H9 (cell line): ENCODE data around the gene TUG1. TPM values are rescaled to one million over a fixed set of nuclear protein-coding genes. Genes with fewer than 3 reads are reported as not detected.

ENCODE experiments used
- DNase-seq: peaks from one replicate; pipeline ENCODE4 v3.0.0-alpha.2; 2017
- H2AFZ ChIP-seq: one replicate; pipeline ENCODE4 v1.6.1; 2013; ENCODE audit warnings: mild to moderate bottlenecking, low read length, control low read depth, moderate library complexity
- H2AK5ac ChIP-seq: 2 replicates; pipeline ENCODE4 v1.6.1; 2013; ENCODE audit warnings: low read length, control low read depth, mixed read lengths; ENCODE audit not compliant: insufficient read length
- H2BK120ac ChIP-seq: one replicate; pipeline ENCODE4 v1.6.1; 2013; ENCODE audit warnings: low read depth, mild to moderate bottlenecking, low read length, control low read depth, inconsistent platforms; ENCODE audit not compliant: poor library complexity, severe bottlenecking
- H2BK12ac ChIP-seq: 2 replicates; pipeline ENCODE4 v1.6.1; 2013; ENCODE audit warnings: low read length, control low read depth, mixed read lengths, low read depth; ENCODE audit not compliant: insufficient read length
- H2BK15ac ChIP-seq: 2 replicates; pipeline ENCODE4 v1.6.1; 2013; ENCODE audit warnings: low read depth, low read length, control low read depth
- H2BK20ac ChIP-seq: one replicate; pipeline ENCODE4 v1.6.1; 2013; ENCODE audit warnings: low read depth, mild to moderate bottlenecking, low read length, control low read depth, inconsistent platforms; ENCODE audit not compliant: poor library complexity, severe bottlenecking
- H2BK5ac ChIP-seq: 2 replicates; pipeline ENCODE4 v1.6.1; 2013; ENCODE audit warnings: low read length, control low read depth, mixed read lengths; ENCODE audit not compliant: insufficient read length
- H3K14ac ChIP-seq: 2 replicates; pipeline ENCODE4 v1.6.1; 2013; ENCODE audit warnings: low read length, control low read depth; ENCODE audit not compliant: insufficient read depth
- H3K18ac ChIP-seq: 2 replicates; pipeline ENCODE4 v1.6.1; 2013; ENCODE audit warnings: low read depth, mild to moderate bottlenecking, mixed read lengths, low read length, control low read depth; ENCODE audit not compliant: insufficient read length
- H3K23ac ChIP-seq: 2 replicates; pipeline ENCODE4 v1.6.1; 2013; ENCODE audit warnings: low read length, control low read depth, mixed read lengths, low read depth; ENCODE audit not compliant: insufficient read length
- H3K23me2 ChIP-seq: 2 replicates; pipeline ENCODE4 v1.6.1; 2013; ENCODE audit warnings: low read depth, mild to moderate bottlenecking, mixed read lengths, low read length, control low read depth; ENCODE audit not compliant: insufficient read length, poor library complexity, severe bottlenecking
- H3K27ac ChIP-seq: 2 replicates; pipeline ENCODE4 v1.5.1; 2013; ENCODE audit warnings: low read length, control low read depth, mixed read lengths, low read depth; ENCODE audit not compliant: insufficient read length
- H3K27me3 ChIP-seq: 2 replicates; pipeline ENCODE4 v1.6.1; 2013; ENCODE audit warnings: low read length, control low read depth, inconsistent platforms; ENCODE audit not compliant: insufficient read depth
- H3K4ac ChIP-seq: 2 replicates; pipeline ENCODE4 v1.6.1; 2013; ENCODE audit warnings: low read depth, mild to moderate bottlenecking, control low read depth, inconsistent platforms, low read length, moderate library complexity
- H3K4me1 ChIP-seq: 2 replicates; pipeline ENCODE4 v1.6.1; 2013; ENCODE audit warnings: low read length, control low read depth, inconsistent platforms; ENCODE audit not compliant: insufficient read depth
- H3K4me2 ChIP-seq: 2 replicates; pipeline ENCODE4 v1.6.1; 2013; ENCODE audit warnings: low read length, control low read depth, mixed read lengths; ENCODE audit not compliant: insufficient read length, insufficient read depth
- H3K56ac ChIP-seq: 2 replicates; pipeline ENCODE4 v1.6.1; 2013; ENCODE audit warnings: low read depth, mild to moderate bottlenecking, mixed read lengths, low read length, control low read depth; ENCODE audit not compliant: insufficient read length
- H3K79me1 ChIP-seq: 2 replicates; pipeline ENCODE4 v1.6.1; 2013; ENCODE audit warnings: low read depth, mild to moderate bottlenecking, moderate library complexity, low read length, control low read depth, inconsistent platforms; ENCODE audit not compliant: insufficient read depth, poor library complexity, severe bottlenecking
- H3K79me2 ChIP-seq: 2 replicates; pipeline ENCODE4 v1.6.1; 2013; ENCODE audit warnings: low read length, control low read depth, inconsistent platforms; ENCODE audit not compliant: insufficient read depth
- H3K9ac ChIP-seq: 2 replicates; pipeline ENCODE4 v1.6.1; 2013; ENCODE audit warnings: low read length, control low read depth, mixed read lengths; ENCODE audit not compliant: insufficient read length; ENCODE audit errors: extremely low read depth
- H3K9me3 ChIP-seq: one replicate; pipeline ENCODE4 v1.6.1; 2013; ENCODE audit warnings: low read depth, low read length, inconsistent platforms; ENCODE audit not compliant: control insufficient read depth
- H3T11ph ChIP-seq: one replicate; pipeline ENCODE4 v1.6.1; 2013; ENCODE audit warnings: mild to moderate bottlenecking, low read length, control low read depth, inconsistent platforms
- H4K20me1 ChIP-seq: one replicate; pipeline ENCODE4 v1.6.1; 2013; ENCODE audit not compliant: control insufficient read depth, insufficient read length, insufficient read depth
- H4K5ac ChIP-seq: 2 replicates; pipeline ENCODE4 v1.6.1; 2013; ENCODE audit warnings: low read depth, mild to moderate bottlenecking, mixed read lengths, low read length, control low read depth; ENCODE audit not compliant: insufficient read length
- H4K8ac ChIP-seq: replicated peaks from 2 replicates; pipeline ENCODE4 v1.6.1; 2013; ENCODE audit warnings: low read length, control low read depth, mixed read lengths, low read depth; ENCODE audit not compliant: insufficient read length
- H4K91ac ChIP-seq: 2 replicates; pipeline ENCODE4 v1.6.1; 2013; ENCODE audit warnings: low read depth, mild to moderate bottlenecking, moderate library complexity, mixed read lengths, low read length, control low read depth; ENCODE audit not compliant: insufficient read length
- H3K27ac Mint-ChIP-seq, 3 experiments: 2 replicates in 2 of 3; 3 replicates in 1 of 3; pipeline ENCODE4 v1.8.0; 2020 to 2021; ENCODE audit warnings: mixed read lengths in 3 of 3, mild to moderate bottlenecking in 1 of 3, moderate library complexity in 1 of 3
- H3K27me3 Mint-ChIP-seq: 2 replicates; pipeline ENCODE4 v1.8.0; 2021; ENCODE audit warnings: low read depth, mild to moderate bottlenecking, moderate library complexity, mixed read lengths
- H3K36me3 Mint-ChIP-seq, 3 experiments: 2 replicates in 2 of 3; 3 replicates in 1 of 3; pipeline ENCODE4 v1.8.0; 2020 to 2021; ENCODE audit warnings: low read depth in 3 of 3, mixed read lengths in 3 of 3; ENCODE audit not compliant: insufficient read depth in 1 of 3
- H3K4me1 Mint-ChIP-seq, 2 experiments: 2 replicates each; pipeline ENCODE4 v1.8.0; 2020; ENCODE audit warnings: mixed read lengths in 2 of 2
- H3K4me3 Mint-ChIP-seq, 2 experiments: 2 replicates in 1 of 2; 3 replicates in 1 of 2; pipeline ENCODE4 v1.8.0; 2020 to 2021; ENCODE audit warnings: mild to moderate bottlenecking in 2 of 2, mixed read lengths in 2 of 2, moderate library complexity in 1 of 2
- H3K9me3 Mint-ChIP-seq, 2 experiments: 2 replicates in 1 of 2; 3 replicates in 1 of 2; pipeline ENCODE4 v1.8.0; 2020; ENCODE audit warnings: mild to moderate bottlenecking in 2 of 2, mixed read lengths in 2 of 2, moderate library complexity in 1 of 2
- CTCF ChIP-seq: fragments of 200-600 bp; sonication (generic); conservative IDR thresholded peaks from 3 replicates; pipeline ENCODE4 v1.8.0; 2021; ENCODE audit warnings: antibody characterized with exemption, mild to moderate bottlenecking
- WGBS: extraction: QIAGEN DNeasy Blood & Tissue Kit; methylation state at CpG from one replicate; pipeline ENCODE4 v1.1.7; 2013; ENCODE audit warnings: missing lambda C conversion rate, low lambda C conversion rate, mixed read lengths; ENCODE audit not compliant: insufficient read length; ENCODE audit errors: extremely low coverage; 5-methylcytosine and 5-hydroxymethylcytosine counted together
- total RNA-seq: library from RNA; stranded (reverse); gene quantifications from 2 replicates; pipeline ENCODE4 v1.2.1, GENCODE V29; 2021

Gene TUG1
- total RNA-seq, 1 experiment from 2014 or later = 99.6 TPM

GRCh38 chr22:30955153-30955552 is 13.9 kb upstream of the TUG1 start:
- no peaks in the 10 kb centered on the region; a peak in 1 of 4 replicates for H3K4me1 Mint-ChIP-seq
- no peak overlapping the region for H4K8ac ChIP-seq
- no peak overlapping the region for H3K9ac ChIP-seq
- no peaks in the 10 kb centered on the region for H3K23me2 ChIP-seq
- no peak overlapping the region for H3K18ac ChIP-seq
- H2BK20ac ChIP-seq = no peak overlapping the region
- no peak overlapping the region for H3K27ac Mint-ChIP-seq
- H2BK120ac ChIP-seq = no peak overlapping the region
- H2BK15ac ChIP-seq = no peak overlapping the region
- no peak overlapping the region for H3T11ph ChIP-seq
- no peak overlapping the region for H3K14ac ChIP-seq
- no peaks in the 10 kb centered on the region for H3K9me3 Mint-ChIP-seq
- no peaks in the 10 kb centered on the region for H3K4me1 ChIP-seq
- no peaks in the 10 kb centered on the region for H3K9me3 ChIP-seq
- no peak for TF ChIP-seq CTCF
- DNase-seq = no peak
- no peak overlapping the region for H3K27ac ChIP-seq
- H2AFZ ChIP-seq = no peak overlapping the region
- no peak overlapping the region for H2BK12ac ChIP-seq
- peaks cover 12 to 57% (median 51%) of the 10 kb centered on the region in 3 experiments; a peak in 6 of 7 replicates for H3K36me3 Mint-ChIP-seq
- WGBS = no CpG with 5 or more reads among the region's 4 CpGs
- no peak overlapping the region for H3K4me2 ChIP-seq
- no peaks in the 10 kb centered on the region; the same call in 1 of the 2 replicates for H3K79me2 ChIP-seq
- H3K4ac ChIP-seq = no peak overlapping the region
- no peaks in the 10 kb centered on the region for H3K27me3 ChIP-seq
- no peaks in the 10 kb centered on the region for H3K79me1 ChIP-seq
- no peaks in the 10 kb centered on the region for H4K20me1 ChIP-seq
- no peak overlapping the region for H4K91ac ChIP-seq
- no peak overlapping the region for H3K23ac ChIP-seq
- H2BK5ac ChIP-seq = no peak overlapping the region
- no peak overlapping the region for H3K56ac ChIP-seq
- H4K5ac ChIP-seq = no peak overlapping the region
- no peaks in the 10 kb centered on the region for H3K27me3 Mint-ChIP-seq
- H3K4me3 Mint-ChIP-seq = no peak overlapping the region
- no peak overlapping the region for H2AK5ac ChIP-seq
